ENCODE data around the gene SEC22C. TPM values are rescaled to one million over a fixed set of nuclear protein-coding genes. Genes with fewer than 3 reads are reported as not detected.
A peak's percentile ranks its signal among the peaks of the same experiment; 100 is the strongest.

The SEC22C gene
- total and polyA plus RNA-seq, 2 of the 13 experiments (the other 11 are each of a cell fraction or from before 2014, with no cell fraction given) = 20.0 to 40.0 TPM

DNA sequence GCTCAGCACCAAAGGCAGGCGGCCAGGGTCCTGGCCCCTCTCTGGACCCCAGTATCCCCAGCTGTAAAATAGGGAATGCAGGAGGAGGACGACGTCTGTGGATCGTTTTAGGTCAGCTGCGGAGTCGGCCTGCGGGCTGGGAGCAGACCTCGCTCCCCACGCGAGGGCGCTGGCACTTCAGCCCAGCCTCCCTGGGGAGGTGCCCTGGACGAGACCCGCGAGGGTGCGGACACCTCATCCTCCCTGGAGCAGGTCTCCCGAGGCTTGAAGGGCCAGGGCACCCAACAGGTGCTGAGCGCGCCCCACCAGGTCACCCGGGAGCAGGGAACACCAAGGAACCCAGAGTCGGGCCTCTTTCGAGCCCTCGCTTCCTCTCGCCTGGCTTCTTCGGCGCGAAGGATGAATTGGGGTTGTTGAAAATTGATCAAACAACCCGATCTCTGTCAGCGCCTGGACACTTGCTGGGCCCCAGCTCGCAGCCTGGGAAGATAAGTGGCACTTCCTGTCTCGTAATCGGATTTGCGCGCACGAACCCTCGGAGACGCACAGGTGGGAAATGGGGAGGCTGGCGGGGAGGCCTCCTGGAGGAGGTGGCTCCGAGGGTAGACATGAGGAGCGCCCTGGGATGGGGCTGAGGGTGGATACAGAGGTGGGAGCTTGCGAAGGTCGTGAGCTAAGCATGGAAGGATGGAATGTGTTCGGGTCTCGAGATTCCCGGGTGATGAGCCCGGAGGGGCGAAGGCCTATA is 79.9 kb downstream of the SEC22C start (continued):
- TF ChIP-seq, protein P1, sequence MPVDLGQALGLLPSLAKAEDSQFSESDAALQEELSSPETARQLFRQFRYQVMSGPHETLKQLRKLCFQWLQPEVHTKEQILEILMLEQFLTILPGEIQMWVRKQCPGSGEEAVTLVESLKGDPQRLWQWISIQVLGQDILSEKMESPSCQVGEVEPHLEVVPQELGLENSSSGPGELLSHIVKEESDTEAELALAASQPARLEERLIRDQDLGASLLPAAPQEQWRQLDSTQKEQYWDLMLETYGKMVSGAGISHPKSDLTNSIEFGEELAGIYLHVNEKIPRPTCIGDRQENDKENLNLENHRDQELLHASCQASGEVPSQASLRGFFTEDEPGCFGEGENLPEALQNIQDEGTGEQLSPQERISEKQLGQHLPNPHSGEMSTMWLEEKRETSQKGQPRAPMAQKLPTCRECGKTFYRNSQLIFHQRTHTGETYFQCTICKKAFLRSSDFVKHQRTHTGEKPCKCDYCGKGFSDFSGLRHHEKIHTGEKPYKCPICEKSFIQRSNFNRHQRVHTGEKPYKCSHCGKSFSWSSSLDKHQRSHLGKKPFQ (CRISPR knock-in tag; IDR thresholded peaks at IDR 0.05; ENCODE audit: insufficient replicate concordance) = no peak
- no peak for TF ChIP-seq STAT5B (CRISPR knock-in tag; IDR thresholded peaks at IDR 0.05)
- peak; percentile 79 for TF ChIP-seq STAG1 (CRISPR knock-in tag; IDR thresholded peaks at IDR 0.05)
- 0 out of 2 replicates have a peak, but pooled peaks have one; percentile 22 for TF ChIP-seq BRD4 (CRISPR knock-in tag; IDR thresholded peaks at IDR 0.05)
- TF ChIP-seq ZNF451 (CRISPR knock-in tag; IDR thresholded peaks at IDR 0.05) = no peak
- no peak for TF ChIP-seq ZFAT (CRISPR knock-in tag; conservative IDR thresholded peaks at IDR 0.05)
- TF ChIP-seq PHF8 (CRISPR knock-in tag; IDR thresholded peaks at IDR 0.05) = 0 out of 2 replicates have a peak, but pooled peaks have one; percentile 21
- no peak for TF ChIP-seq ZNF75D (CRISPR knock-in tag; IDR thresholded peaks at IDR 0.05; ENCODE audit: borderline replicate concordance)
- peak; percentile 80 for TF ChIP-seq RAD21 (CRISPR knock-in tag; IDR thresholded peaks at IDR 0.05)
- 0 out of 2 replicates have a peak, but pooled peaks have one; percentile 54 for TF ChIP-seq CAMTA2 (CRISPR knock-in tag; IDR thresholded peaks at IDR 0.05; ENCODE audit: borderline replicate concordance)
- TF ChIP-seq TCF12 (IDR thresholded peaks at IDR 0.05) = no peak
- TF ChIP-seq TCF12 (CRISPR knock-in tag; IDR thresholded peaks at IDR 0.05) = peak; percentile 25; the same call in 1 of the 2 replicates
- no peak for TF ChIP-seq MIXL1 (CRISPR knock-in tag; IDR thresholded peaks at IDR 0.05)
- TF ChIP-seq ZNF572 (CRISPR knock-in tag; IDR thresholded peaks at IDR 0.05) = peak; percentile 25; the same call in 1 of the 2 replicates

Data from HepG2 (cell line).